Esophagus muscularis mucosa (tissue), 4 donors: ENCODE results near the gene TTC39B.
"Not testable (repeated sequence)": the region's sequence is repeated elsewhere in the genome, so short reads cannot be mapped to it uniquely, and the experiment has no call there.

Experiments used
- CTCF ChIP-seq, 3 experiments: fragments of 200-600 bp in 2 of 3; fragments of 450-650 bp in 1 of 3; sonication (generic) in 2 of 3; IDR thresholded peaks; one replicate each; pipeline ENCODE4 v1.5.1; 2017 to 2019; ENCODE audit warnings: antibody characterized with exemption in 3 of 3, mild to moderate bottlenecking in 2 of 3, moderate library complexity in 1 of 3
- EP300 ChIP-seq: sonication (generic); formaldehyde crosslinking; IDR thresholded peaks from one replicate; pipeline ENCODE4 v1.6.1; 2017; ENCODE audit warnings: antibody characterized with exemption
- POLR2A ChIP-seq: fragments of 450-650 bp; IDR thresholded peaks from one replicate; pipeline ENCODE4 v1.6.1; 2017; ENCODE audit warnings: antibody characterized with exemption, moderate library complexity, mild to moderate bottlenecking, low read depth
- POLR2AphosphoS5 ChIP-seq, 2 donors: sonication (generic); formaldehyde crosslinking; IDR thresholded peaks; one replicate each; pipeline ENCODE4 v1.6.1; 2017; ENCODE audit warnings: antibody characterized with exemption in 2 of 2

- TF ChIP-seq CTCF (IDR thresholded peaks at IDR 0.05); POLR2A; EP300; POLR2AphosphoS5 (IDR thresholded peaks at IDR 0.05): not testable (repeated sequence)
Measured at GRCh38 chr9:15322695-15323094, 15.7 kb upstream of the TTC39B start.
